22Rv1 (cell line): ENCODE measurements around the gene PARD3B.

Experiments used
- H3K27ac ChIP-seq: fragments of 450-650 bp; 2 replicates; pipeline ENCODE4 v1.5.1; 2017
- CTCF ChIP-seq: fragments of 450-650 bp; IDR thresholded peaks from 2 replicates; pipeline ENCODE4 v1.5.1; 2017; ENCODE audit warnings: mild to moderate bottlenecking
- ZFX ChIP-seq: fragments of 450-650 bp; IDR thresholded peaks from 2 replicates; pipeline ENCODE4 v1.6.1; 2017; ENCODE audit warnings: antibody characterized with exemption, borderline replicate concordance

PARD3B gene

GRCh38 chr2:205579335-205579734 is 1034.1 kb downstream of the PARD3B start:
- no peak for TF ChIP-seq ZFX
- TF ChIP-seq CTCF = no peak
- no peak overlapping the region for H3K27ac ChIP-seq

GRCh38 chr2:205580212-205580987 is 1035.1 kb downstream of the PARD3B start:
- H3K27ac ChIP-seq = no peak overlapping the region
- no peak for TF ChIP-seq CTCF
- TF ChIP-seq ZFX = no peak

- H3K27ac ChIP-seq = no peak overlapping the region
- TF ChIP-seq CTCF (no peak), ZFX (no peak)
Measured at GRCh38 chr2:205582366-205582765, 1037.1 kb downstream of the PARD3B start.

- no peak overlapping the region for H3K27ac ChIP-seq
- TF ChIP-seq CTCF (no peak), ZFX (no peak)
Measured at GRCh38 chr2:205585449-205586383, 1040.4 kb downstream of the PARD3B start.

- no peak for TF ChIP-seq ZFX
- TF ChIP-seq CTCF = no peak
- H3K27ac ChIP-seq = no peak overlapping the region
Measured at GRCh38 chr2:205586626-205587025, 1041.4 kb downstream of the PARD3B start.

GRCh38 chr2:205589479-205589878 is 1044.2 kb downstream of the PARD3B start:
- no peak overlapping the region for H3K27ac ChIP-seq

More at GRCh38 chr2:205589479-205589878, 1044.2 kb downstream of the PARD3B start:
- no peak for TF ChIP-seq ZFX
- no peak for TF ChIP-seq CTCF
